GM06990 (cell line): Measurements from ENCODE around the gene JAG1.

Experiments
- DNase-seq: peaks from one replicate; pipeline ENCODE4 v3.0.0-alpha.2; 2011; ENCODE audit not compliant: insufficient read length; ENCODE audit errors: extremely low read depth
- H3K27me3 ChIP-seq: replicated peaks from 2 replicates; pipeline ENCODE4 v1.6.0; 2011; ENCODE audit warnings: low read length; ENCODE audit not compliant: control insufficient read depth, insufficient read depth
- H3K36me3 ChIP-seq: 2 replicates; pipeline ENCODE4 v1.5.1; 2011; ENCODE audit warnings: low read length; ENCODE audit not compliant: control insufficient read depth, insufficient read depth
- H3K4me3 ChIP-seq: replicated peaks from 2 replicates; pipeline ENCODE4 v1.5.1; 2011; ENCODE audit warnings: low read depth, mild to moderate bottlenecking, control low read depth, low read length
- TF ChIP-seq, protein P1 (sequence below): IDR thresholded peaks from 2 replicates; pipeline ENCODE4 v1.5.1; 2011; ENCODE audit warnings: low read length, control low read depth, mild to moderate bottlenecking, inconsistent platforms; ENCODE audit not compliant: insufficient read depth, poor library complexity, severe bottlenecking

The JAG1 gene

DNA sequence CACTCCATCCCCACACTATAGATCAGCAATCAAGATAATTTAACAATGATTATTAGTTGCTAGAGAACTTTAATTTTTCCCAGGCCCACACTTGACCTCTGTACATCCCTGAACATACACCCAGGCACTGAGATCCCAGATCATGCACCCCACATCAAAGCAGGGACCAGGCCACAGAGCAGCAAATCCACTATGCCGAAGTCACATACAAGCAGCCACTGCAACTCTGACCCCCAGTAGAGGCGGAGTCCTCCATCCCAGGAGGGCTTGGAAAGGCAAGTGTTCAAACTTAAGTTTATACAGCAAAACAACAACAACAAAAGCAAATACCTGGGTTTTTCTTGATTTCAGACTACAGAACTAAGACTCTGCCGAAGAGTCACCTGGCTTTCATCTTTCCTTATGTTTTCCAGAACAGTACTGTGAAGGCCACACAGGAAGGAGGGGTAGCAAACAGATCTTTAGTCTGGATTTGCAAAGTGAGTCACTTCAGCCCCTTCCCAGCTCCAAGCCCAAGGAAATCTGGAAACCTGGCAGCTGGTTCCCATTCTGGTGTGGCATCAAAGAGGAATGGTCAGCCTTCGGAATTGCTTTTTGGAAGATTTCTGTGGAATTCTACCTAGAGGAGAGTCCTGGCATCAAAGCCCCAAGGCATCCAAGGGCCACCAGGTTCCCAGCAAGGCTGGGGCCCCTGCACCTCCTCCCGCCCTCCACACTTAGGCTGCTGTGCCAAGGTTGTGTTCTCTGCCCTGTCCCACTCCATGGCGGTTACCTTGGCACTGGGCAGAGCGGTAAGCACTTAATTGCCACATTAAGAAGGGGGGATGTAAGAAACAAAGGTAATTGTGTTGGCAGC, 7.3 kb downstream of the JAG1 start:
- Histone ChIP-seq H3K4me3 (no peak overlapping the region), H3K36me3 (no peaks in the 10 kb centered on the region), H3K27me3 (no peaks in the 10 kb centered on the region; the same call in none of the 2 replicates)
- DNase-seq = no peak
- TF ChIP-seq, protein P1, sequence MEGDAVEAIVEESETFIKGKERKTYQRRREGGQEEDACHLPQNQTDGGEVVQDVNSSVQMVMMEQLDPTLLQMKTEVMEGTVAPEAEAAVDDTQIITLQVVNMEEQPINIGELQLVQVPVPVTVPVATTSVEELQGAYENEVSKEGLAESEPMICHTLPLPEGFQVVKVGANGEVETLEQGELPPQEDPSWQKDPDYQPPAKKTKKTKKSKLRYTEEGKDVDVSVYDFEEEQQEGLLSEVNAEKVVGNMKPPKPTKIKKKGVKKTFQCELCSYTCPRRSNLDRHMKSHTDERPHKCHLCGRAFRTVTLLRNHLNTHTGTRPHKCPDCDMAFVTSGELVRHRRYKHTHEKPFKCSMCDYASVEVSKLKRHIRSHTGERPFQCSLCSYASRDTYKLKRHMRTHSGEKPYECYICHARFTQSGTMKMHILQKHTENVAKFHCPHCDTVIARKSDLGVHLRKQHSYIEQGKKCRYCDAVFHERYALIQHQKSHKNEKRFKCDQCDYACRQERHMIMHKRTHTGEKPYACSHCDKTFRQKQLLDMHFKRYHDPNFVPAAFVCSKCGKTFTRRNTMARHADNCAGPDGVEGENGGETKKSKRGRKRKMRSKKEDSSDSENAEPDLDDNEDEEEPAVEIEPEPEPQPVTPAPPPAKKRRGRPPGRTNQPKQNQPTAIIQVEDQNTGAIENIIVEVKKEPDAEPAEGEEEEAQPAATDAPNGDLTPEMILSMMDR = no peak

DNA sequence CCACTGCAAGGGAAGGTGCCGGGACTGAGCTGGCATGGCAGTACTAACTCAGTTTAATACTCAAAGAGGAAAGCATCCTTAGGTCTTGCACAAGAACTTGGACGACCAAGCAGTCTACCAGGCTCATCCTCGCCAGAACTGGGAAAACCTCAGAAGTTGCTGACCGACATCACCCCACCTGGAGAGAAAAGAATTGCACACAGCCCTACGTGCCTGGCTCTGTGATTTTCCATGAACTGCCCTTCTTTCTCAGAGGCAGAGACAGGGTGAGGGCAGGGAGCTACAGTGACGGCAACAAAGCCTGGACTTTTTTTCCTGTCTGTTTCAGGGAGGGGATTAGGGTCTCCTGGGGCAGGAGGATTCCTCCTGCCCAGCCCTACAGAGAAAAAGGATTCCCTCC, 8.0 kb downstream of the JAG1 start:
- DNase-seq = no peak
- no peaks in the 10 kb centered on the region; the same call in none of the 2 replicates for H3K27me3 ChIP-seq
- H3K36me3 ChIP-seq = no peaks in the 10 kb centered on the region
- no peak overlapping the region for H3K4me3 ChIP-seq
- TF ChIP-seq, protein P1 = no peak

DNA sequence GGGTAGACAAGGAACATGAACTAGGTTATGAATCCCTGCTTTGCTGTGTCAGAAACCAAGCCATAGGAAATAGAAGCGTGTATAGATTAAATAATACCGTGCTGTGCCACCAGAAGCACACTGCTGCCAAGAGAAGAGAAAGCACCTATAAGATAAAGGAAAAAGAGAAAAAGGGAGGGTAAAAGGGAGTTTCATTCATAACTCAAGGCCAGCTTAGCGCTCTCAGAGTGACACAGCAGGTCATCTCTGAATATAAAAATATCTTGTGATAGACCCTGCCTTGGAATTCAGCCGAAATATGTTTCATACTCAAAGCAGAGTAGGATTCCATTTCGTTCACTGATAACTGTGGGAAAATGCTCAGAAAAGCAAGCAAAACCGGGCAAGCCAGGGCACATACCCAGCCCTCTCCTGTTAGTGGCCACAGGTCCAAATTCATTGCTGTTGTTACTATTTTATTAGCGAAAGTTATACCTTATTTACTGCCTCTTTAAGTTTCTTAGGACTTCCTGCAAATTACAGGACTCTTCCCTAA, 8.7 kb downstream of the JAG1 start:
- DNase-seq = no peak
- TF ChIP-seq, protein P1 = no peak
- H3K36me3 ChIP-seq = no peaks in the 10 kb centered on the region; the same call in 1 of the 2 replicates
- H3K27me3 ChIP-seq = no peaks in the 10 kb centered on the region; the same call in none of the 2 replicates
- no peak overlapping the region for H3K4me3 ChIP-seq

DNA sequence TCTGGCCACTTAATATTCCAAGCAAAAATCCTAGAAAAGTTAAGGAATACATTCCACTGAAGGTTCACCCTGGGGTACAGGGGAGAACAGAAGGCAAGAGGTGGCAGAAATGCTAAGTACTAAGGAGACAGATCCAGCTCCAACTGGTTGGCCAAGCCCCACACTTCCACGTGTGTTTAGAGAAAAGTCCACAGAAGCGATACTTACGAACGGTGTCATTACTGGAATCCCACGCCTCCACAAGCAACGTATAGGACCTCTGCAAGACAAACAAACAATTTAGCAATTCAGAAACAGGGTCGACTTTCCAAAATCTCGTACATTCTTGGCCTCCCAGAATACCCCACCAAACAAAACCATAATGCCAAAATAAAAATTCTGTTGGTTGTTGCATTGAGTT, 10.0 kb downstream of the JAG1 start:
- H3K4me3 ChIP-seq = no peak overlapping the region
- TF ChIP-seq, protein P1 = no peak
- no peak for DNase-seq
- no peaks in the 10 kb centered on the region; the same call in 1 of the 2 replicates for H3K36me3 ChIP-seq
- H3K27me3 ChIP-seq = no peaks in the 10 kb centered on the region; the same call in none of the 2 replicates

DNA sequence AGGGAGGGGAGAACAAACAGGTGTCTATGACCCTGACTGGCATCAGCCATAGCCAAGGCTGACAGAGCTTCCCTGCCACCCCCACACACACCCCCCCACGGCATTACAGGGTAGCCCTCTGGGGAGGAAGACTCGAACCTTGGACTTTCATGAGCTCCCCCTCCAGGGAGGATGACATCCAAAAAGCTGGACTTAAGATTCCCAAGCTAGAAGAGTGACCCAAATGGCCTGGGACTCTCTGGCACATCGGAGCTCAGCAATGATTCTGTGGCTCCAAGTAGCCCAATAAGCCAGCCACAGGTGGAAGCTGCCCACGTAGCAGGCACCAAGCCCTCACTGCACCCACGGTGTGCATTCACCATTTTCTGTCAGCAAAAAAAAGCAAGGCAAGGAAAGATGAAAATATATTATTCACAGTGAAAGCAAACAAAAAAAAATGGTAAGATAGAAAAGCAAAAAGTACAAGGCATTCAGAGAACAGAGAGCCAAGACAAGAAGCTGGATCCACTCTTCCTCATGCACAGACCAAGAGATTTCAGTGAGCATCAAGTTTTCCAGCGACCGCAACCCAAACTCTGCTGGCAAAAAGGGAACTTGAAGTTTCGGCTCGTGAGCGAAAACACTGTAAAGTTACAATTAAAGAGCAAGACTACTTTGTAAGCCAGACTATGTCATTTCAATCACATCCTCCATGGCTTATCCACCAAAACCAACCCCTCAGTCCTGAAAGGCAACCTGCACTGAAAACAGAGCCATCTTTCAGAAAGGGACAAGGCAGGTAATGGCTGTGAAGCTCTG, 10.9 kb downstream of the JAG1 start:
- H3K4me3 ChIP-seq = no peak overlapping the region
- DNase-seq = no peak
- H3K27me3 ChIP-seq = no peaks in the 10 kb centered on the region; the same call in none of the 2 replicates
- H3K36me3 ChIP-seq = no peaks in the 10 kb centered on the region; the same call in 1 of the 2 replicates
- TF ChIP-seq, protein P1 = no peak
